HUES6 (cell line): ENCODE data around the gene MS4A10.

Experiments used
- H3K27ac ChIP-seq: 2 replicates; pipeline ENCODE4 v1.7.0; 2013; ENCODE audit warnings: low read depth, mild to moderate bottlenecking, low read length, inconsistent platforms
- H3K27me3 ChIP-seq: 2 replicates; pipeline ENCODE4 v1.6.1; 2013; ENCODE audit warnings: low read length; ENCODE audit not compliant: control insufficient read depth, insufficient read depth
- H3K36me3 ChIP-seq: 2 replicates; pipeline ENCODE4 v1.6.1; 2013; ENCODE audit warnings: low read length; ENCODE audit not compliant: control insufficient read depth, insufficient read depth
- H3K4me1 ChIP-seq: 2 replicates; pipeline ENCODE4 v1.6.1; 2013; ENCODE audit warnings: low read length; ENCODE audit not compliant: control insufficient read depth, insufficient read depth
- H3K4me3 ChIP-seq: 2 replicates; pipeline ENCODE4 v1.5.1; 2013; ENCODE audit warnings: low read depth, low read length
- H3K9ac ChIP-seq: one replicate; pipeline ENCODE4 v1.6.1; 2013; ENCODE audit warnings: mild to moderate bottlenecking, low read length
- H3K9me3 ChIP-seq: 2 replicates; pipeline ENCODE4 v1.6.1; 2013; ENCODE audit warnings: low read depth, low read length; ENCODE audit not compliant: control insufficient read depth, insufficient read depth

MS4A10 gene

GRCh38 chr11:60776167-60776566, 9.0 kb upstream of the MS4A10 start:
- no peaks in the 10 kb centered on the region for H3K36me3 ChIP-seq
- H3K27me3 ChIP-seq: no peaks in the 10 kb centered on the region; the same call in 1 of the 2 replicates
- H3K27ac ChIP-seq: no peak overlapping the region
- H3K9me3 ChIP-seq: 0 out of 2 replicates have a peak, but pooled peaks cover 4% of the 10 kb centered on the region
- H3K9ac ChIP-seq: no peak overlapping the region
- no peak overlapping the region for H3K4me3 ChIP-seq
- 0 out of 2 replicates have a peak, but pooled peaks cover 3% of the 10 kb centered on the region for H3K4me1 ChIP-seq

DNA sequence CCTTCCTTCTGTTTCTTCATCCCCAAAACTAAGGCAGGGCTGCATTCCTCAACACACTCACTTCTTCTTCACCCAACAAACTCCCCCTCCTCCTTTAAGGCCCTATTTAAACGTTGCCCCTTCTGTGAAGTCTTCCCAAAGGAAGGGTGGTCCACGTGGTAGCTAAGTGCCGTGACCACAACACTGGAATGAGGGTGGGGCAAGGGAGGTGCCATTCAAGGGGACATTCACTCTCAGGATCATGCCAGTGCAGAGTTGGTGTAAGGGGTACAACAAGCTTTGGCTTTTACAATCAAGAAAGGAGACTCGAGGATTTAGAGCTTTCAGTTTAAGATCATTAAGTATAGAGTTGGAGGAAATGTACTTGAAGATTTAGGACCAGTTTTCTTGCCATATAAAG, 8.0 kb upstream of the MS4A10 start:
- Histone ChIP-seq H3K4me1 (0 out of 2 replicates have a peak, but pooled peaks cover 3% of the 10 kb centered on the region), H3K9me3 (0 out of 2 replicates have a peak, but pooled peaks cover 4% of the 10 kb centered on the region), H3K36me3 (no peaks in the 10 kb centered on the region), H3K27ac (no peak overlapping the region), H3K27me3 (no peaks in the 10 kb centered on the region; the same call in 1 of the 2 replicates), H3K4me3 (no peak overlapping the region), H3K9ac (no peak overlapping the region)

DNA sequence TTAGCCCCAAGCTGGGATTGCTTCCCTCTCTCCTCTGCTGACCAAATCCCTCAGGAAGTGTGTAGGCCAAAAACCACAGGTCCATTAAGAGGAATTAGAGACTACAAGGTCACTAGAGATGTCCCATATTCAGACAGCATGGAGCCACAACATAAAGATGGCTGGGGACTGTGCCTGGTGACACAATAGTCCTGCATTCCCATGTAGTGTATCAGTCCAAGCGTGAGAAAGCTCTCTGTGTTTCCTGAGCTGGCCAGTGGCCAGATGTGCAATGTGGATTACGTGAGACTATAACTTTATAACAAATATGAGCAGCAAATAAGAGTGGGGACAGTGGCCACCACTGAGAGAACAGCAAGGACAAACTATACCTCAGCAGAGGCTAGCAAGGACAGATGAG, 7.6 kb upstream of the MS4A10 start:
- H3K36me3 ChIP-seq: no peaks in the 10 kb centered on the region
- H3K9me3 ChIP-seq: 0 out of 2 replicates have a peak, but pooled peaks cover 4% of the 10 kb centered on the region
- H3K4me3 ChIP-seq: no peak overlapping the region
- H3K9ac ChIP-seq: no peak overlapping the region
- H3K27me3 ChIP-seq: no peaks in the 10 kb centered on the region; the same call in 1 of the 2 replicates
- no peak overlapping the region for H3K27ac ChIP-seq
- H3K4me1 ChIP-seq: 0 out of 2 replicates have a peak, but pooled peaks cover 3% of the 10 kb centered on the region

DNA sequence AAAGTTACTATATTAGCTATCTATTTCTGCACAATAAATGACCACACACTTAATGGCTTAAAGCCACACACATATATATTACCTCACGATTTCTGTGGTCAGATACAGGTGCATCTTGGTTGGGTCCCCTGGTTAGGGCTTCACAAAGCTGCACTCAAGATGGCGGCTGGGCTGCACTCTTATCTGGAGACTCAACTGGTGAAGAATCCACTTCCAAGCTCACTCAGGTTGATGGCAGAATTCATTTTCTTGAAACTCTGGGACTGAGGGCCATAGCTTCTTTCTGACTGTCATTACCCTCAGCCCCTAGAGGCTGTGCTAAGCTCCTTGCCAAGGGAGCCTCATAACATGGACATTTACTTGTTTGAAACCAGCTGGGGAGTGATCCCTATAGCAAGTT, 5.1 kb upstream of the MS4A10 start:
- H3K9ac ChIP-seq: no peak overlapping the region
- H3K4me1 ChIP-seq: 0 out of 2 replicates have a peak, but pooled peaks cover 3% of the 10 kb centered on the region
- no peak overlapping the region for H3K27ac ChIP-seq
- no peak overlapping the region for H3K4me3 ChIP-seq
- 0 out of 2 replicates have a peak, but pooled peaks cover 4% of the 10 kb centered on the region for H3K9me3 ChIP-seq
- no peaks in the 10 kb centered on the region for H3K36me3 ChIP-seq
- H3K27me3 ChIP-seq: no peaks in the 10 kb centered on the region; the same call in 1 of the 2 replicates

DNA sequence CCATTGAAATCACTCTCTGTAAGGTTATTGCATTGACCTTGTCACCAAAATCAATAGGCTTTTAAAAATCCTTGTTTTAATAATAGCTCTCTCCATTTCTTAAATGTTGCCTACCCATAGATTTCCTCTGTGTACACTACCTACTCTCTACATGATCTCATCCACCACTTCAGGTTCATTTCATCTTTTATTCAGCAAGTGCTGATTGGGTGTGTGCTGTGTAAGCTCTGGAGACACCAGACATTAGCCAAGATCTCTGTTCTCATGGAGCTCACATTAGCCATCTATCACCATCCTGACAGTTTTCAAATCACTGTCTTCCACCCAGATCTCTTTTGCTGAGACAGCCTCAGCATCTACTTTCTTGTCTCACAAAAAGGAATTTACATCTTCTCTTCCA, 4.4 kb upstream of the MS4A10 start:
- Histone ChIP-seq H3K9ac (no peak overlapping the region), H3K9me3 (0 out of 2 replicates have a peak, but pooled peaks cover 4% of the 10 kb centered on the region), H3K4me3 (no peak overlapping the region), H3K27ac (no peak overlapping the region), H3K36me3 (no peaks in the 10 kb centered on the region), H3K4me1 (peaks cover under 1% of the 10 kb centered on the region; the same call in 1 of the 2 replicates), H3K27me3 (no peaks in the 10 kb centered on the region; the same call in 1 of the 2 replicates)

GRCh38 chr11:60781286-60781980, 3.7 kb upstream of the MS4A10 start:
- no peaks in the 10 kb centered on the region; the same call in 1 of the 2 replicates for H3K27me3 ChIP-seq
- H3K9me3 ChIP-seq: 0 out of 2 replicates have a peak, but pooled peaks cover 4% of the 10 kb centered on the region
- H3K4me3 ChIP-seq: no peak overlapping the region
- H3K27ac ChIP-seq: no peak overlapping the region
- no peaks in the 10 kb centered on the region for H3K36me3 ChIP-seq
- H3K9ac ChIP-seq: no peak overlapping the region
- H3K4me1 ChIP-seq: no peaks in the 10 kb centered on the region; the same call in 1 of the 2 replicates

DNA sequence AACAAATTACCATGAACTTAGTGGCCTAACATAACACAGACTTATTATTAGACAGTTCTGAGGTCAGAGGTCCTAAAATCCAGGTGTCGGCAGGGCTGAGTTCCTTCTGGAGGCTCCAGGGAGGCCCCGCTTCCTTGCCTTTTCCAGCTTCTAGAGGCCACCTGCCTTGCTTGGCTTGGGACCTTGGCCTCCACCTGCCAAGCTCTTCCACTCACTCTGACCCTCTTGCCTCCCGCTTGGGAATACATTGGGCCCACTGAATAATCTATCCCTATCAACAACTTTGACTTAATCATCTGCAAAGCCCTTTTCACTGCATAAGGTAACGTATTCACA, 3.2 kb upstream of the MS4A10 start:
- H3K4me1 ChIP-seq: no peaks in the 10 kb centered on the region; the same call in 1 of the 2 replicates

DNA sequence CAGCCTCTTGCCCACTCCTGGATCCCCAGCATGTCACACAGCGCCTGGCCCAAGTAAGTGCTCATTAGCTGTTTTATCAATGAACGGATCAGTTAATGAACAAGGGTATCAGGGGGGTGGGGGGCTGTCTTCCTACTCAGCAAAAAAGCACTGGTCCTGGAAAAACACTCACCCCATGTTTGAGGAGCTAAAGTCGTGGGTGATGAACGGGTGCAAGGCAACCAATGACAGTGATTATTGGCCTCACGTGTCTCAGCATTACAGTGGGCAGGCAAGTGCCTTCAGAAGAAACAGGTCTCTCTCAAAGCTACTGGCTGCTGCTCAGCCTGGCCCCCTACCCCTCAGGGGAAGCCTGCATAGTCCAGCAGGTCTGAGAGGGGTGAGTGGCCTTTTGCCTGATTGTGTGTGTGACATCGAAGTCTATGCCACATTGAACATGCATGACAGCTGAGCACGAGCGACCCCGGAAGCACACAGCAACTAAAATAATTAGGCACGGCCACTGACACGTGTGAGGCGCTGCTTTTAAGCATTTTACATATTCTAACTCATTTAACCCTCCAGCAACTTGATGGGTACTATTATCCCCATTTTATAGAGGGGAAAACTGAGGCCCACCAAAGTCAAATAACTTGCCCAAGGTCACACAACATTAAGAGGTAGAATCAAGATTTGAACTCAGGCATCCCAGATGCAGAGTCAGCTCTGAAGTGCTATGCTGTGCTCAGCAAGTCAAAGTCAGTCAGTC, 2.6 kb upstream of the MS4A10 start:
- Histone ChIP-seq H3K4me1 (no peaks in the 10 kb centered on the region; the same call in 1 of the 2 replicates), H3K36me3 (no peaks in the 10 kb centered on the region), H3K27ac (no peak overlapping the region)

More for the DNA sequence above, 3.2 kb upstream of the MS4A10 start:
- Histone ChIP-seq H3K27me3 (no peaks in the 10 kb centered on the region; the same call in 1 of the 2 replicates), H3K4me3 (no peak overlapping the region), H3K9me3 (0 out of 2 replicates have a peak, but pooled peaks cover 4% of the 10 kb centered on the region), H3K36me3 (no peaks in the 10 kb centered on the region), H3K27ac (no peak overlapping the region), H3K9ac (no peak overlapping the region)

DNA sequence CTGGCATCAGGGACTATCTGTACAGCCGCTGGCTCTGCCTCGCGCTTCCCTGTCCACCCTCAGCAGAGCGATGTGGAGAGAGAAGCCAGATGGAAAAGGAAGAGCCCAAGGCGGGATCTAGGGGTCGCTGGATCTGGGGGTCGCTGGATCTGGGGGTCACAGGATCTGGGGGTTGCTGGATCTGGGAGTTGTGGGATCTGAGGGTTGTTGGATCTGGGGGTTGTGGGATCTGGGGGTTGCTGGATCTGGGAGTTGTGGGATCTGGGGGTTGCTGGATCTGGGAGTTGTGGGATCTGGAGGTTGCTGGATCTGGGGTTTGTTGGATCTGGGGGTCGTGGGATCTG, 2.0 kb upstream of the MS4A10 start:
- Histone ChIP-seq H3K4me1 (no peaks in the 10 kb centered on the region; the same call in 1 of the 2 replicates), H3K36me3 (no peaks in the 10 kb centered on the region), H3K4me3 (no peak overlapping the region), H3K9me3 (peaks cover 4% of the 10 kb centered on the region; the same call in 1 of the 2 replicates), H3K27ac (no peak overlapping the region), H3K27me3 (no peaks in the 10 kb centered on the region; the same call in 1 of the 2 replicates), H3K9ac (no peak overlapping the region)

More for the DNA sequence above, 2.6 kb upstream of the MS4A10 start:
- H3K27me3 ChIP-seq: no peaks in the 10 kb centered on the region; the same call in 1 of the 2 replicates
- H3K4me3 ChIP-seq: no peak overlapping the region
- no peak overlapping the region for H3K9ac ChIP-seq
- H3K9me3 ChIP-seq: 0 out of 2 replicates have a peak, but pooled peaks cover 4% of the 10 kb centered on the region

DNA sequence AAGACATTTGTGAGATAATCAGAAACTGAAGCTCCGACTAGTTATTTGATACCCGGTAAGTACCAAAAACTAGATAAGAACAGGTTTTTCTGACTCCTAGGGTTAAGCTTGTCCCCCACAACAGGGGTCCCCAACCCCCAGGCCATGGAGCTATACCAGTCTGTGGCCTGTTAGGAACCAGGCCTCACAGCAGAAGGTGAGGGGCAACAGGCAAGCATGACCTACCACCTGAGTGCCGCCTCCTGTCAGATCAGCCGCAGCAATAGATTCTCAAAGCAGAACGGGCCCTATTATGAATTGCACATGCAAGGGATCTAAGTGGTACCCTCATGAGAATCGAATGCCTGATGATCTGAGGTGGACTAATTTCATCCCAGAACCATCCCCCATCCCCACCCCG, 1.2 kb upstream of the MS4A10 start:
- no peaks in the 10 kb centered on the region for H3K36me3 ChIP-seq
- H3K27me3 ChIP-seq: no peaks in the 10 kb centered on the region; the same call in 1 of the 2 replicates
- H3K9ac ChIP-seq: no peak overlapping the region
- H3K4me3 ChIP-seq: no peak overlapping the region
- H3K27ac ChIP-seq: no peak overlapping the region
- H3K4me1 ChIP-seq: no peaks in the 10 kb centered on the region; the same call in 1 of the 2 replicates
- peaks cover 7% of the 10 kb centered on the region; the same call in 1 of the 2 replicates for H3K9me3 ChIP-seq
